Upper lobe of left lung (tissue), 6 donors: ENCODE measurements around the gene PRKN. TPM values are rescaled to one million over a fixed set of nuclear protein-coding genes. Genes with fewer than 3 reads are reported as not detected.

Source experiments
- ATAC-seq, 2 donors: fragments of 200-7000 bp; cut with Tn5 transposase; one replicate each; pipeline ENCODE4 v1.9.1; 2022; ENCODE audit warnings: mild to moderate bottlenecking in 2 of 2, moderate library complexity in 2 of 2; ENCODE audit not compliant: low FRiP score in 2 of 2
- DNase-seq, 2 donors: peaks; one replicate each; pipeline ENCODE4 v3.0.0-alpha.2; 2019 to 2020
- H3K27ac ChIP-seq, 4 donors: fragments of 200-600 bp; sonication (generic); one replicate each; pipeline ENCODE4 v1.5.1; 2016 to 2019
- H3K27me3 ChIP-seq, 4 donors: fragments of 200-600 bp; sonication (generic); one replicate each; pipeline ENCODE4 v1.5.1; 2017 to 2019
- H3K36me3 ChIP-seq, 4 donors: fragments of 200-600 bp; sonication (generic); one replicate each; pipeline ENCODE4 v1.5.1; 2016 to 2019
- H3K4me1 ChIP-seq, 4 donors: fragments of 200-600 bp; sonication (generic); one replicate each; pipeline ENCODE4 v1.5.1; 2018 to 2019
- H3K4me3 ChIP-seq, 4 donors: fragments of 200-600 bp; sonication (generic); one replicate each; pipeline ENCODE4 v1.5.1; 2017 to 2019; ENCODE audit warnings: mild to moderate bottlenecking in 2 of 4, moderate library complexity in 1 of 4
- H3K9me3 ChIP-seq, 4 donors: fragments of 200-600 bp; sonication (generic); one replicate each; pipeline ENCODE4 v1.5.1; 2018 to 2019
- EP300 ChIP-seq, 4 donors: sonication (generic); formaldehyde crosslinking; IDR thresholded peaks; one replicate each; pipeline ENCODE4 v1.5.1; 2017; ENCODE audit warnings: antibody characterized with exemption in 4 of 4, control low read depth in 2 of 4
- POLR2A ChIP-seq, 4 donors: fragments of 450-650 bp; IDR thresholded peaks; one replicate each; pipeline ENCODE4 v1.5.1; 2016 to 2017; ENCODE audit warnings: antibody characterized with exemption in 4 of 4, mild to moderate bottlenecking in 2 of 4
- POLR2AphosphoS5 ChIP-seq, 2 donors: sonication (generic); formaldehyde crosslinking; IDR thresholded peaks; one replicate each; pipeline ENCODE4 v1.5.1; 2017; ENCODE audit warnings: antibody characterized with exemption in 2 of 2
- WGBS, 2 donors: methylation state at CpG; one replicate each; pipeline ENCODE4 v1.1.5; 2017 to 2018; 5-methylcytosine and 5-hydroxymethylcytosine counted together
- total RNA-seq, 6 donors: library from RNA; depleted of rRNA in 4 of 6; stranded (reverse); fragments of >200 nt in 4 of 6; gene quantifications; one replicate each; pipeline versions ENCODE4 v1.1.0 to v1.2.1, GENCODE V29; 2016 to 2021
- TF ChIP-seq, protein P1 (sequence below), 6 experiments: fragments of 450-650 bp in 4 of 6; fragments of 200-600 bp in 2 of 6; sonication (generic) in 2 of 6; IDR thresholded peaks; one replicate each; pipeline ENCODE4 v1.5.1; 2016 to 2019; ENCODE audit warnings: antibody characterized with exemption in 6 of 6
- donor health status: DM: no; HTN: no; CAD: no; lungs with moderate emphysema.
- donor health status: DM: no; HTN: yes; CAD: no; lungs with severe emphysema.

The PRKN gene
- total RNA-seq, 6 donors from 2014 or later: 2.7 to 29.3 (median 5.5) TPM

DNA sequence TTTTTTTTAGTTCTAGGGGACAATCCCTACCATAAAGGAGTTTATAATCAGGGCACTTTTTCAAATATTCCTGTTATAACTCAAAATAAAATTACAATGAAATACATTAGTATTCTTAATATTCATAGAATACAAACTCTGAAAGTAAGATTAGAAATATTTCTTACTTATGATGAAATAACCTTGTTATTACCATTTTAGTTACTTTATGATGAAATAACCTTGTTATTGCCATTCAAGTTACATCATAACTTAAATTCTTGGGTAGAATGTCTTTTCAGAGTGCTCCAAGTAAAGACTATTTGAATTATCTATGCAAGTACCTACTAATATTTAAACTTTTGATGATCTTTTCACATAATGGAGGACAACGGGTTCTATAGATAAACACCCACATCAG, 43.4 kb upstream of the PRKN start:
- TF ChIP-seq EP300 (IDR thresholded peaks at IDR 0.05) (no peak), POLR2AphosphoS5 (IDR thresholded peaks at IDR 0.05) (no peak), POLR2A (IDR thresholded peaks at IDR 0.05) (no peak)
- TF ChIP-seq, protein P1, sequence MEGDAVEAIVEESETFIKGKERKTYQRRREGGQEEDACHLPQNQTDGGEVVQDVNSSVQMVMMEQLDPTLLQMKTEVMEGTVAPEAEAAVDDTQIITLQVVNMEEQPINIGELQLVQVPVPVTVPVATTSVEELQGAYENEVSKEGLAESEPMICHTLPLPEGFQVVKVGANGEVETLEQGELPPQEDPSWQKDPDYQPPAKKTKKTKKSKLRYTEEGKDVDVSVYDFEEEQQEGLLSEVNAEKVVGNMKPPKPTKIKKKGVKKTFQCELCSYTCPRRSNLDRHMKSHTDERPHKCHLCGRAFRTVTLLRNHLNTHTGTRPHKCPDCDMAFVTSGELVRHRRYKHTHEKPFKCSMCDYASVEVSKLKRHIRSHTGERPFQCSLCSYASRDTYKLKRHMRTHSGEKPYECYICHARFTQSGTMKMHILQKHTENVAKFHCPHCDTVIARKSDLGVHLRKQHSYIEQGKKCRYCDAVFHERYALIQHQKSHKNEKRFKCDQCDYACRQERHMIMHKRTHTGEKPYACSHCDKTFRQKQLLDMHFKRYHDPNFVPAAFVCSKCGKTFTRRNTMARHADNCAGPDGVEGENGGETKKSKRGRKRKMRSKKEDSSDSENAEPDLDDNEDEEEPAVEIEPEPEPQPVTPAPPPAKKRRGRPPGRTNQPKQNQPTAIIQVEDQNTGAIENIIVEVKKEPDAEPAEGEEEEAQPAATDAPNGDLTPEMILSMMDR (IDR thresholded peaks at IDR 0.05): no peak
- Histone ChIP-seq H3K36me3 (no peaks in the 10 kb centered on the region), H3K4me1 (no peaks in the 10 kb centered on the region), H3K27me3 (no peaks in the 10 kb centered on the region), H3K9me3 (no peaks in the 10 kb centered on the region), H3K4me3 (no peak overlapping the region), H3K27ac (no peak overlapping the region)
- WGBS, 2 donors: 97 to 100% methylated on average over 1 of the region's 1 CpG
- DNase-seq: no peak
- no peak for ATAC-seq

DNA sequence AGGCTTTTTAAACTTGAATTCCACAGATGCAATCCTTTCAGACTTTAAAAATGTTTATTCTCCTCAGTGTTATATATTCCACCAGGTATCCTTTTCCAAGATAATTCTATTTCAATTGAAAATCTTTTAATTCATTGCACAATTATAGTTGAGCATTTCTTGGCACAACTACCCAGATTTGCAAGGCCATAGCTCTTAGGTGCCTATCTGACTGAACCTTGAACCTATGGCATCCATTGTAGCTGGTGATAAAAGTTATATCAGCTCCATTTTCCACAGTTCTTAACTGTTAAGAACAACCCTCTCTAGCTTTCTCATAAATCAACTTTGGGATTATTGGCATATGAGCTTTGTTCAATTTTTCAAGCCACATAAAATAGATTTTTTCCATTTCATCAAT, 42.6 kb upstream of the PRKN start:
- no peak for TF ChIP-seq POLR2A (IDR thresholded peaks at IDR 0.05)
- no peak for TF ChIP-seq POLR2AphosphoS5 (IDR thresholded peaks at IDR 0.05)
- TF ChIP-seq EP300 (IDR thresholded peaks at IDR 0.05): no peak
- TF ChIP-seq, protein P1 (IDR thresholded peaks at IDR 0.05): no peak
- Histone ChIP-seq H3K27ac (no peak overlapping the region), H3K27me3 (no peaks in the 10 kb centered on the region), H3K36me3 (no peaks in the 10 kb centered on the region), H3K4me1 (no peaks in the 10 kb centered on the region), H3K4me3 (no peak overlapping the region), H3K9me3 (no peaks in the 10 kb centered on the region)
- DNase-seq (no peak), ATAC-seq (no peak)

DNA sequence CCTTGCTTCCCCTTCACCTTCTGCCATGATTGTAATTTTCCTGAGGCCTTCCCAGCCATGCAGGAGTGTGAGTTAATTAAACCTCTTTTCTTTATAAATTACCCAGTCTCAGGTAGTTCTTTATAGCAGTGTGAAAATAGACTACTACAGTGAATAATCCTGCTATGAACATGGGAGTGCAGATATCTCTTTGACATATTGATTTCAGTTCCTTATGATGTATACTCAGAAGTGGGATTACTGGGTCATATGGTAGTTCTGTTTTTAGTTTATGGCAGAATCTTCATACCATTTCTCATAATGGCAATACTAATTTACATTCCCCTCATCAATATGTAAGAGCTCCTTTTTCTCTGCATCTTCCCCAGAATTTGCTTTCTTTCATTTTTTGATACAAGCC, 26.2 kb upstream of the PRKN start:
- no peak overlapping the region for H3K4me3 ChIP-seq
- H3K9me3 ChIP-seq: no peaks in the 10 kb centered on the region
- no peak overlapping the region for H3K27ac ChIP-seq
- no peaks in the 10 kb centered on the region for H3K27me3 ChIP-seq
- H3K36me3 ChIP-seq: no peaks in the 10 kb centered on the region
- TF ChIP-seq, protein P1 (IDR thresholded peaks at IDR 0.05): no peak
- TF ChIP-seq POLR2A (IDR thresholded peaks at IDR 0.05): no peak
- no peak for TF ChIP-seq EP300 (IDR thresholded peaks at IDR 0.05)
- no peak for TF ChIP-seq POLR2AphosphoS5 (IDR thresholded peaks at IDR 0.05)
- DNase-seq (no peak), ATAC-seq (no peak)
- H3K4me1 ChIP-seq: no peaks in the 10 kb centered on the region

DNA sequence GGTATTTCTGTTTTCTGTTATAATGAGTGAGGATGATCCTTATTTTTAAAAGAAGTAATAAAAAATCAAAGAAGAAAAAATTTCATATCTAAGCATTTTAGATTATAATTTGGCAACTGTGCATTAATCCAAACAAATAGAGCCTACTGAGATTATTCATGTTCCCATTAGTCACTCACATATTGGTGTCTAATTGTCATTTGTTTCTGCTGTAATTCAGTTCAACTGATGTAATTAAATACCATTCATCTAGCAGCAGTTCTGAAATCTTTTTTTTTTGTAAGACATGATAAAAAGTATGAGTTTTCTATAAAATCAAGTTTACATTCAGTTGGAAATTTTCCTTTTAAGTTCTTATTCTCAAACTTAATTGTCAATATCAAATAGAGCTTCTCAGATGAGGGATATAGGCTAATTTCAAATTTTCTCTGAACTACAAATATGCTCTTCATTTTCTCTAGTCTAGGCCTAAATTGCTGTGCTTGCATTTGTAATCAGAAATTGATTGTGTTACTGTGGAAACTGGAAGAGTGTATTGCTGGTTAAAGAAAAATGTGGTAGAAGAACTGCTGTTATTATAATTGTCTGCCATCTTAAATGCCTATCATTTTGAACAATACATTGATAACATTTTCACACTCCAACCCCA, 23.8 kb upstream of the PRKN start:
- H3K27me3 ChIP-seq: no peaks in the 10 kb centered on the region
- ATAC-seq (no peak), DNase-seq (no peak)
- H3K9me3 ChIP-seq: no peaks in the 10 kb centered on the region
- H3K4me3 ChIP-seq: no peak overlapping the region
- no peak overlapping the region for H3K27ac ChIP-seq
- TF ChIP-seq POLR2AphosphoS5 (IDR thresholded peaks at IDR 0.05) (no peak), EP300 (IDR thresholded peaks at IDR 0.05) (no peak), POLR2A (IDR thresholded peaks at IDR 0.05) (no peak)
- TF ChIP-seq, protein P1 (IDR thresholded peaks at IDR 0.05): no peak
- H3K4me1 ChIP-seq: no peaks in the 10 kb centered on the region
- no peaks in the 10 kb centered on the region for H3K36me3 ChIP-seq

DNA sequence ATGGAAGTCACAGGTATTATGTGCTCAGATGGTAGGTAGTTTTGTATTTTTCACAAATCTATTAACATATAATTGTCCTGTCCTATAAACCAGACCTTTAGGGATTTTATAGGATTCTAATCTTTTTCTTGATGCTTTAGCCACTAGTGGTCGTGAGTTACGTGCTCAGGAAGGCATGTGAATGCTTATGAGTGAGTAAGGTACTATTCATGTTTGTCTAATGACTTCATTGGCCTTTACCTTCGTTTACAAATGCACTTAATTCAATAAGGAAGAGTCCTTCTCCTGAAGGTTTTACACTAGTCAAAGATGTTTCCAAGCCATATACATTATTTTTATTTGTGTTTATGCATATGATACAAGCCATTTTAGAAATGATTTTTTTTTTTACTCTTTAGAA, 23.2 kb upstream of the PRKN start:
- Histone ChIP-seq H3K27me3 (no peaks in the 10 kb centered on the region), H3K4me1 (no peaks in the 10 kb centered on the region), H3K27ac (no peak overlapping the region), H3K36me3 (no peaks in the 10 kb centered on the region), H3K9me3 (no peaks in the 10 kb centered on the region), H3K4me3 (no peak overlapping the region)
- ATAC-seq (no peak), DNase-seq (no peak)
- WGBS, 2 donors: 58 to 61% methylated on average over 3 of the region's 3 CpGs
- TF ChIP-seq, protein P1 (IDR thresholded peaks at IDR 0.05): no peak
- no peak for TF ChIP-seq POLR2A (IDR thresholded peaks at IDR 0.05)
- no peak for TF ChIP-seq POLR2AphosphoS5 (IDR thresholded peaks at IDR 0.05)
- no peak for TF ChIP-seq EP300 (IDR thresholded peaks at IDR 0.05)
